ENCODE data around the gene MAPKAP1.

- TF ChIP-seq GATA2 (IDR thresholded peaks at IDR 0.05; ENCODE audit: low read depth, low read length) (no peak), GATA3 (IDR thresholded peaks at IDR 0.05; ENCODE audit: low read depth, low read length) (no peak)
Measured at GRCh38 chr9:125748446-125749099, 41.6 kb upstream of the MAPKAP1 start.

All from SH-SY5Y (cell line).